CD4-positive, CD25-positive, alpha-beta regulatory T cell (primary cell): ENCODE data around the gene CACNA1B. TPM values are rescaled to one million over a fixed set of nuclear protein-coding genes. Genes with fewer than 3 reads are reported as not detected.

ENCODE experiments used
- ATAC-seq, 2 donors: fragments of 150-1000 bp; cut with Tn5 transposase; one replicate each; pipeline ENCODE4 v1.10.0; 2021; ENCODE audit warnings: low read depth in 2 of 2, moderate number of reproducible peaks in 2 of 2, moderate library complexity in 1 of 2
- DNase-seq, 3 donors: peaks; one replicate each; pipeline versions ENCODE4 v3.0.0 to v3.0.0-alpha.2; 2012 to 2022; ENCODE audit warnings: mixed read lengths in 1 of 3
- H3K27ac ChIP-seq: one replicate; pipeline ENCODE4 v1.7.0; 2013; ENCODE audit warnings: mild to moderate bottlenecking, low read length; ENCODE audit not compliant: insufficient read depth, poor library complexity, severe bottlenecking
- H3K27me3 ChIP-seq: one replicate; pipeline ENCODE4 v1.7.0; 2013; ENCODE audit warnings: low read length; ENCODE audit not compliant: control insufficient read depth, insufficient read depth
- H3K36me3 ChIP-seq: one replicate; pipeline ENCODE4 v1.7.0; 2013; ENCODE audit warnings: mild to moderate bottlenecking, low read length, moderate library complexity; ENCODE audit not compliant: control insufficient read depth, insufficient read depth
- H3K4me1 ChIP-seq: 2 replicates; pipeline ENCODE4 v1.7.0; 2013; ENCODE audit warnings: mild to moderate bottlenecking, low read length; ENCODE audit not compliant: insufficient read depth, control insufficient read depth, poor library complexity, severe bottlenecking
- H3K4me3 ChIP-seq: one replicate; pipeline ENCODE4 v1.7.0; 2013; ENCODE audit warnings: low read depth, mild to moderate bottlenecking, low read length, moderate library complexity
- H3K9me3 ChIP-seq, 2 experiments: 1 replicate in 1 of 2; 2 replicates in 1 of 2; pipeline ENCODE4 v1.7.0; 2013; ENCODE audit warnings: low read length in 2 of 2, mild to moderate bottlenecking in 1 of 2, moderate library complexity in 1 of 2; ENCODE audit not compliant: control insufficient read depth in 2 of 2
- H3K27ac Mint-ChIP-seq, 3 donors: one replicate each; pipeline ENCODE4 v1.8.0; 2020 to 2022; ENCODE audit warnings: mild to moderate bottlenecking in 3 of 3, mixed read lengths in 3 of 3, moderate library complexity in 2 of 3
- H3K27me3 Mint-ChIP-seq: one replicate; pipeline ENCODE4 v1.8.0; 2022; ENCODE audit warnings: mild to moderate bottlenecking, mixed read lengths
- H3K36me3 Mint-ChIP-seq: one replicate; pipeline ENCODE4 v1.8.0; 2020; ENCODE audit warnings: mixed read lengths
- H3K4me1 Mint-ChIP-seq, 4 donors: one replicate each; pipeline ENCODE4 v1.8.0; 2020 to 2022; ENCODE audit warnings: mixed read lengths in 4 of 4, mild to moderate bottlenecking in 1 of 4
- H3K4me3 Mint-ChIP-seq, 4 donors: one replicate each; pipeline ENCODE4 v1.8.0; 2020 to 2022; ENCODE audit warnings: mild to moderate bottlenecking in 4 of 4, mixed read lengths in 4 of 4, moderate library complexity in 3 of 4
- H3K9me3 Mint-ChIP-seq, 7 donors: one replicate each; pipeline ENCODE4 v1.8.0; 2020 to 2022; ENCODE audit warnings: mixed read lengths in 7 of 7, mild to moderate bottlenecking in 3 of 7, moderate library complexity in 2 of 7
- polyA plus RNA-seq, 4 donors: library from polyadenylated mRNA; unstranded; fragments of 300-500 nt; fragmentation: Illumina TruSeq; gene quantifications; one replicate each; pipeline ENCODE4 v1.2.3, GENCODE V29; 2021
- total RNA-seq: library from RNA; stranded (reverse); gene quantifications from one replicate; pipeline ENCODE4 v1.2.3, GENCODE V29; 2022

The CACNA1B gene
- total and polyA plus RNA-seq, 5 donors from 2014 or later, result not detected

GRCh38 chr9:137851516-137852267 is 25.9 kb upstream of the CACNA1B start:
- Histone ChIP-seq H3K27me3 (no peaks in the 10 kb centered on the region), H3K36me3 (no peaks in the 10 kb centered on the region), H3K4me1 (no peaks in the 10 kb centered on the region), H3K27ac (no peak overlapping the region), H3K9me3 (peaks cover 21 to 28% of the 10 kb centered on the region in 2 experiments), H3K4me3 (no peak overlapping the region)
- Mint-ChIP-seq H3K27me3 (peaks cover 4% of the 10 kb centered on the region), H3K4me3 (peak overlapping the region in 1 of 4 donors; percentile 75), H3K9me3 (peaks cover 4 to 26% (median 10%) of the 10 kb centered on the region in 7 donors), H3K27ac (no peak overlapping the region), H3K4me1 (peaks cover 0 to 5% (median 0%) of the 10 kb centered on the region in 4 donors), H3K36me3 (peaks cover 6% of the 10 kb centered on the region)
- ATAC-seq (no peak), DNase-seq (no peak)

GRCh38 chr9:137853392-137853995 is 24.1 kb upstream of the CACNA1B start:
- DNase-seq (peak in 1 of 3 donors; percentile 5), ATAC-seq (no peak)
- H3K9me3 Mint-ChIP-seq, result peaks cover 4 to 27% (median 10%) of the 10 kb centered on the region in 7 donors
- H3K36me3 ChIP-seq, result no peaks in the 10 kb centered on the region
- H3K4me1 Mint-ChIP-seq, result peaks cover 0 to 5% (median 0%) of the 10 kb centered on the region in 4 donors
- H3K4me3 Mint-ChIP-seq, result no peak overlapping the region
- H3K4me3 ChIP-seq, result no peak overlapping the region
- peaks cover 21 to 31% of the 10 kb centered on the region in 2 experiments for H3K9me3 ChIP-seq
- no peaks in the 10 kb centered on the region for H3K27me3 ChIP-seq
- peak overlapping the region in 1 of 3 donors; percentile 79 for H3K27ac Mint-ChIP-seq
- H3K27ac ChIP-seq, result no peak overlapping the region
- H3K4me1 ChIP-seq, result no peaks in the 10 kb centered on the region
- peaks cover 9% of the 10 kb centered on the region for H3K27me3 Mint-ChIP-seq
- H3K36me3 Mint-ChIP-seq, result peaks cover 6% of the 10 kb centered on the region

- peaks cover 4 to 34% (median 13%) of the 10 kb centered on the region in 7 donors for H3K9me3 Mint-ChIP-seq
- Histone ChIP-seq H3K4me1 (no peaks in the 10 kb centered on the region), H3K27ac (no peak overlapping the region), H3K27me3 (no peaks in the 10 kb centered on the region), H3K36me3 (no peaks in the 10 kb centered on the region), H3K9me3 (peaks cover 14 to 29% of the 10 kb centered on the region in 2 experiments), H3K4me3 (no peak overlapping the region)
- no peaks in the 10 kb centered on the region for H3K4me1 Mint-ChIP-seq
- H3K27ac Mint-ChIP-seq, result no peak overlapping the region
- peaks cover 15% of the 10 kb centered on the region for H3K27me3 Mint-ChIP-seq
- ATAC-seq (no peak), DNase-seq (no peak)
- H3K36me3 Mint-ChIP-seq, result peaks cover 9% of the 10 kb centered on the region
- no peak overlapping the region for H3K4me3 Mint-ChIP-seq
Measured at GRCh38 chr9:137860361-137860760, 17.2 kb upstream of the CACNA1B start.

DNA sequence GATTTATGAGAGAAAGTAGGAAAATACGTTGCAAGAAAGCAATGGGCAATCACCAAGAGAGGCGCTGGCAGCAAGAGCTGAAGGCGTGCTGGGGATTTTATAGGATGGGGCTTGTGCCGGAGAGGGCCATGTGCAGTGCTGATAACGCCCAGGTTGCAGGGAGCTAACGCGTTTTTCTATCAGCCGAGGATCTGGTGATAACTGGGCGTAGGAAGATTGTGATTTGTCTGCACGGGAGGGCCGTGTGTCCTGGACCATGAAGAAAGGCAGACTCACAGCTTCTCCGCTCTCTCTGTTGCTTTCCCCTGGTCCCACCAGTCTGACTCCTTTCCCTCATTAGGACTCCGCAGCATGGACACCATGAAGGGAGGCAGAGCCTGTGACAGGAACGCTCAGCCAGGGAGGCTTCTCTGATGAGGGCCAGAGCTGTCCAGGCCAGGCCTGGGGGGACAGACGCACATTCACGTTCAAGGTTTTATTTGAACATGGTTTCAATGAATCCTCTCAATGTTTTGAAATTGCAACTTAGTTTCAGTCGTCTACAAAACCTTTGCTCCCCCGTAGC is 11.9 kb upstream of the CACNA1B start:
- ATAC-seq, result no peak
- no peaks in the 10 kb centered on the region for H3K27me3 ChIP-seq
- H3K27ac Mint-ChIP-seq, result no peak overlapping the region
- H3K4me1 ChIP-seq, result no peaks in the 10 kb centered on the region
- H3K4me3 Mint-ChIP-seq, result no peak overlapping the region
- H3K4me3 ChIP-seq, result no peak overlapping the region
- H3K36me3 ChIP-seq, result no peaks in the 10 kb centered on the region
- H3K27ac ChIP-seq, result no peak overlapping the region
- H3K4me1 Mint-ChIP-seq, result no peaks in the 10 kb centered on the region
- H3K9me3 ChIP-seq, result peaks cover 3 to 5% of the 10 kb centered on the region in 2 experiments
- peaks cover 14% of the 10 kb centered on the region for H3K27me3 Mint-ChIP-seq
- H3K9me3 Mint-ChIP-seq, result peaks cover 0 to 14% (median 8%) of the 10 kb centered on the region in 7 donors
- peaks cover 3% of the 10 kb centered on the region for H3K36me3 Mint-ChIP-seq
- no peak for DNase-seq

GRCh38 chr9:137866226-137867141 is 11.1 kb upstream of the CACNA1B start:
- H3K4me3 Mint-ChIP-seq, result no peak overlapping the region
- no peaks in the 10 kb centered on the region for H3K9me3 ChIP-seq
- H3K27me3 Mint-ChIP-seq, result peaks cover 17% of the 10 kb centered on the region
- DNase-seq, result no peak
- H3K4me1 ChIP-seq, result no peaks in the 10 kb centered on the region
- H3K27ac Mint-ChIP-seq, result no peak overlapping the region
- peaks cover 0 to 9% (median 4%) of the 10 kb centered on the region in 7 donors for H3K9me3 Mint-ChIP-seq
- no peaks in the 10 kb centered on the region for H3K36me3 Mint-ChIP-seq
- no peak overlapping the region for H3K4me3 ChIP-seq
- H3K36me3 ChIP-seq, result no peaks in the 10 kb centered on the region
- H3K4me1 Mint-ChIP-seq, result no peaks in the 10 kb centered on the region
- no peak for ATAC-seq
- H3K27ac ChIP-seq, result no peak overlapping the region
- no peaks in the 10 kb centered on the region for H3K27me3 ChIP-seq

- no peaks in the 10 kb centered on the region for H3K4me1 ChIP-seq
- Mint-ChIP-seq H3K36me3 (no peaks in the 10 kb centered on the region), H3K27ac (no peak overlapping the region), H3K4me1 (no peaks in the 10 kb centered on the region), H3K4me3 (no peak overlapping the region), H3K27me3 (peaks cover 30% of the 10 kb centered on the region), H3K9me3 (peaks cover 0 to 2% (median 0%) of the 10 kb centered on the region in 7 donors)
- DNase-seq (no peak), ATAC-seq (no peak)
- no peaks in the 10 kb centered on the region for H3K9me3 ChIP-seq
- no peak overlapping the region for H3K4me3 ChIP-seq
- H3K27me3 ChIP-seq, result no peaks in the 10 kb centered on the region
- H3K36me3 ChIP-seq, result no peaks in the 10 kb centered on the region
- H3K27ac ChIP-seq, result no peak overlapping the region
Measured at GRCh38 chr9:137870432-137870831, 7.2 kb upstream of the CACNA1B start.

- Mint-ChIP-seq H3K36me3 (no peaks in the 10 kb centered on the region), H3K4me1 (peaks cover 0 to 4% (median 0%) of the 10 kb centered on the region in 4 donors), H3K27me3 (peaks cover 30% of the 10 kb centered on the region), H3K27ac (no peak overlapping the region), H3K9me3 (peaks cover 0 to 6% (median 1%) of the 10 kb centered on the region in 7 donors), H3K4me3 (no peak overlapping the region)
- Histone ChIP-seq H3K27ac (no peak overlapping the region), H3K36me3 (no peaks in the 10 kb centered on the region), H3K9me3 (no peaks in the 10 kb centered on the region), H3K27me3 (no peaks in the 10 kb centered on the region), H3K4me1 (no peaks in the 10 kb centered on the region), H3K4me3 (no peak overlapping the region)
- DNase-seq (no peak), ATAC-seq (no peak)
Measured at GRCh38 chr9:137872296-137872695, 5.3 kb upstream of the CACNA1B start.
